Stomach (tissue), 9 donors: ENCODE data around the gene SEMA4G. TPM values are rescaled to one million over a fixed set of nuclear protein-coding genes. Genes with fewer than 3 reads are reported as not detected.

Experiments
- DNase-seq, 2 donors: peaks; one replicate each; pipeline versions ENCODE4 v3.0.0 to v3.0.0-alpha.2; 2013 to 2019
- H3K27ac ChIP-seq, 5 donors: fragments of 200-600 bp in 4 of 5; sonication (generic) in 4 of 5; one replicate each; pipeline ENCODE4 v1.5.1; 2013 to 2019; ENCODE audit warnings: mild to moderate bottlenecking in 1 of 5, moderate library complexity in 1 of 5
- H3K27me3 ChIP-seq, 3 donors: fragments of 200-600 bp; sonication (generic); one replicate each; pipeline ENCODE4 v1.5.1; 2017 to 2019; ENCODE audit warnings: mixed run types in 1 of 3
- H3K36me3 ChIP-seq, 4 donors: fragments of 200-600 bp; sonication (generic); 1 replicate in 3 of 4; 2 replicates in 1 of 4; pipeline ENCODE4 v1.5.1; 2016 to 2019
- H3K4me1 ChIP-seq, 4 donors: fragments of 200-600 bp; sonication (generic); one replicate each; pipeline ENCODE4 v1.5.1; 2016 to 2019
- H3K4me3 ChIP-seq, 4 donors: fragments of 200-600 bp; sonication (generic) in 3 of 4; one replicate each; pipeline ENCODE4 v1.5.1; 2016 to 2019; ENCODE audit warnings: mild to moderate bottlenecking in 1 of 4
- H3K9me3 ChIP-seq, 4 donors: fragments of 200-600 bp; sonication (generic); one replicate each; pipeline ENCODE4 v1.5.1; 2016 to 2019
- CTCF ChIP-seq, 7 experiments: fragments of 450-650 bp in 4 of 7; fragments of 200-600 bp in 3 of 7; sonication (generic) in 3 of 7; IDR thresholded peaks; one replicate each; pipeline ENCODE4 v1.5.1; 2016 to 2019; ENCODE audit warnings: antibody characterized with exemption in 7 of 7, control low read depth in 2 of 7, mild to moderate bottlenecking in 1 of 7
- EP300 ChIP-seq: sonication (generic); formaldehyde crosslinking; IDR thresholded peaks from one replicate; pipeline ENCODE4 v1.6.1; 2017; ENCODE audit warnings: antibody characterized with exemption
- POLR2A ChIP-seq, 4 donors: fragments of 450-650 bp; IDR thresholded peaks; one replicate each; pipeline ENCODE4 v1.6.1; 2016; ENCODE audit warnings: antibody characterized with exemption in 4 of 4, control low read depth in 2 of 4, mild to moderate bottlenecking in 1 of 4, moderate library complexity in 1 of 4
- POLR2AphosphoS5 ChIP-seq, 3 donors: sonication (generic); formaldehyde crosslinking; IDR thresholded peaks; one replicate each; pipeline ENCODE4 v1.6.1; 2016; ENCODE audit warnings: antibody characterized with exemption in 3 of 3
- WGBS, 5 donors: extraction: QIAGEN DNeasy Blood & Tissue Kit in 3 of 5; methylation state at CpG; one replicate each; pipeline versions ENCODE4 v1.1.5 to v1.1.7; 2013 to 2018; 5-methylcytosine and 5-hydroxymethylcytosine counted together
- intact Hi-C: fragments of 100-400 bp; cut with DNase I; formaldehyde crosslinking; loops from one replicate; pipeline ENCODE4 v1.15.1; 2023; ENCODE audit warnings: low total_unique reads
- polyA plus RNA-seq, 3 donors: library from polyadenylated mRNA; stranded (reverse); fragments of 200-250 nt; gene quantifications; one replicate each; pipeline ENCODE4 v1.2.3, GENCODE V29; 2013
- total RNA-seq, 5 donors: library from RNA; depleted of rRNA; stranded (reverse); fragments of >200 nt; gene quantifications; one replicate each; pipeline versions ENCODE4 v1.1.0 to v1.2.3, GENCODE V29; 2014 to 2016
- donor health status: healthy with polysubstance abuse.
- donor health status: Bipolar disorder and iron deficiency.
- donor health status: healthy.

SEMA4G gene
- total and polyA plus RNA-seq, 8 donors: 5.1 to 96.3 (median 7.6) TPM

- peaks cover 33 to 71% (median 60%) of the 10 kb centered on the region in 4 donors for H3K4me1 ChIP-seq
- no peak overlapping the region for H3K27ac ChIP-seq
- 88 to 92% (median 91%) methylated on average over 23 of the region's 23 CpGs for WGBS, 5 donors
Observed at GRCh38 chr10:101005361-101005760, 36.1 kb downstream of the SEMA4G start.

GRCh38 chr10:101005869-101006567, 36.7 kb downstream of the SEMA4G start:
- Histone ChIP-seq H3K4me1 (peaks cover 27 to 64% (median 54%) of the 10 kb centered on the region in 4 donors), H3K36me3 (peaks cover 36 to 52% (median 51%) of the 10 kb centered on the region in 4 donors), H3K4me3 (no peak overlapping the region), H3K9me3 (no peaks in the 10 kb centered on the region), H3K27me3 (no peaks in the 10 kb centered on the region), H3K27ac (peak overlapping the region in 2 of 5 donors; percentile 46 to 68)
- TF ChIP-seq POLR2A (IDR thresholded peaks at IDR 0.05) (no peak), CTCF (IDR thresholded peaks at IDR 0.05) (no peak), POLR2AphosphoS5 (IDR thresholded peaks at IDR 0.05) (no peak), EP300 (no peak)
- no peak for DNase-seq
- WGBS, 5 donors: 89 to 96% (median 93%) methylated on average over 4 of the region's 4 CpGs
- intact Hi-C loops: no loop called here

More at GRCh38 chr10:101005361-101005760, 36.1 kb downstream of the SEMA4G start:
- TF ChIP-seq POLR2A (IDR thresholded peaks at IDR 0.05) (no peak), EP300 (no peak)
- Histone ChIP-seq H3K9me3 (no peaks in the 10 kb centered on the region), H3K36me3 (peaks cover 36 to 52% (median 51%) of the 10 kb centered on the region in 4 donors), H3K27me3 (no peaks in the 10 kb centered on the region), H3K4me3 (no peak overlapping the region)
- DNase-seq: no peak
- intact Hi-C loops: no loop called here

GRCh38 chr10:101006593-101007098, 37.3 kb downstream of the SEMA4G start:
- TF ChIP-seq CTCF (IDR thresholded peaks at IDR 0.05) (no peak), POLR2AphosphoS5 (IDR thresholded peaks at IDR 0.05) (no peak), EP300 (no peak), POLR2A (IDR thresholded peaks at IDR 0.05) (no peak)
- Histone ChIP-seq H3K9me3 (no peaks in the 10 kb centered on the region), H3K27ac (peak overlapping the region in 4 of 5 donors; percentile 16 to 68 (median 52)), H3K4me1 (peaks cover 21 to 63% (median 53%) of the 10 kb centered on the region in 4 donors), H3K4me3 (no peak overlapping the region), H3K36me3 (peaks cover 36 to 52% (median 51%) of the 10 kb centered on the region in 4 donors), H3K27me3 (no peaks in the 10 kb centered on the region)
- WGBS, 5 donors: 75 to 84% (median 81%) methylated on average over 12 to 33 of the region's 33 CpGs
- intact Hi-C loops: no loop called here
- DNase-seq: peak in 1 of 2 donors; percentile 64

- H3K36me3 ChIP-seq: peaks cover 36 to 52% (median 51%) of the 10 kb centered on the region in 4 donors
- peak in 1 of 2 donors; percentile 64 for DNase-seq
Observed at GRCh38 chr10:101007099-101007711, 37.9 kb downstream of the SEMA4G start.

More at GRCh38 chr10:101007099-101007711, 37.9 kb downstream of the SEMA4G start:
- peaks cover 21 to 63% (median 53%) of the 10 kb centered on the region in 4 donors for H3K4me1 ChIP-seq
- H3K27me3 ChIP-seq: no peaks in the 10 kb centered on the region
- no peak overlapping the region for H3K4me3 ChIP-seq
- intact Hi-C loops: no loop called here
- no peaks in the 10 kb centered on the region for H3K9me3 ChIP-seq
- peak overlapping the region; percentile 16 to 68 (median 46) for H3K27ac ChIP-seq
- WGBS, 5 donors: 44 to 67% (median 63%) methylated on average over 9 to 11 of the region's 11 CpGs
- TF ChIP-seq POLR2AphosphoS5 (IDR thresholded peaks at IDR 0.05) (no peak), CTCF (IDR thresholded peaks at IDR 0.05) (no peak), POLR2A (IDR thresholded peaks at IDR 0.05) (no peak), EP300 (no peak)
